Endothelial cell (in vitro differentiated cells): ENCODE measurements around the gene LY6G6F. TPM values are rescaled to one million over a fixed set of nuclear protein-coding genes. Genes with fewer than 3 reads are reported as not detected.

Experiments
- DNase-seq: peaks from one replicate; pipeline ENCODE4 v3.0.0; 2021; ENCODE audit warnings: low spot score
- H3K27ac Mint-ChIP-seq: one replicate; pipeline ENCODE4 v1.8.0; 2021; ENCODE audit warnings: mixed read lengths, inconsistent platforms; ENCODE audit not compliant: unreplicated experiment
- H3K27me3 Mint-ChIP-seq: one replicate; pipeline ENCODE4 v1.8.0; 2021; ENCODE audit warnings: mild to moderate bottlenecking, moderate library complexity, mixed read lengths, inconsistent platforms; ENCODE audit not compliant: unreplicated experiment
- H3K36me3 Mint-ChIP-seq: one replicate; pipeline ENCODE4 v1.8.0; 2021; ENCODE audit warnings: mild to moderate bottlenecking, low read depth, mixed read lengths, inconsistent platforms; ENCODE audit not compliant: unreplicated experiment
- H3K4me1 Mint-ChIP-seq: one replicate; pipeline ENCODE4 v1.8.0; 2021; ENCODE audit warnings: mild to moderate bottlenecking, mixed read lengths, inconsistent platforms; ENCODE audit not compliant: unreplicated experiment
- H3K4me3 Mint-ChIP-seq: one replicate; pipeline ENCODE4 v1.8.0; 2021; ENCODE audit warnings: mild to moderate bottlenecking, mixed read lengths, inconsistent platforms; ENCODE audit not compliant: unreplicated experiment
- H3K9me3 Mint-ChIP-seq: one replicate; pipeline ENCODE4 v1.8.0; 2021; ENCODE audit warnings: mixed read lengths, inconsistent platforms; ENCODE audit not compliant: unreplicated experiment
- CTCF ChIP-seq: fragments of 200-600 bp; sonication (generic); IDR thresholded peaks from one replicate; pipeline ENCODE4 v1.5.0; 2021; ENCODE audit warnings: antibody characterized with exemption; ENCODE audit not compliant: unreplicated experiment
- long read RNA-seq: library from polyadenylated mRNA; unstranded; transcript quantifications from one replicate; pipeline ENCODE4 v2.0.0, GENCODE V29; 2020; ENCODE audit not compliant: unreplicated experiment
- total RNA-seq: library from RNA; stranded (reverse); fragmentation: NEBNext Ultra II Directional; extraction: Animal tissue kit (Norgen Biotek cat#: 25700); gene quantifications from one replicate; pipeline ENCODE4 v1.2.1, GENCODE V29; 2021; ENCODE audit not compliant: unreplicated experiment

The LY6G6F gene, protein sequence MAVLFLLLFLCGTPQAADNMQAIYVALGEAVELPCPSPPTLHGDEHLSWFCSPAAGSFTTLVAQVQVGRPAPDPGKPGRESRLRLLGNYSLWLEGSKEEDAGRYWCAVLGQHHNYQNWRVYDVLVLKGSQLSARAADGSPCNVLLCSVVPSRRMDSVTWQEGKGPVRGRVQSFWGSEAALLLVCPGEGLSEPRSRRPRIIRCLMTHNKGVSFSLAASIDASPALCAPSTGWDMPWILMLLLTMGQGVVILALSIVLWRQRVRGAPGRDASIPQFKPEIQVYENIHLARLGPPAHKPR
- total RNA-seq = not detected
- long read RNA-seq = 0 reads

- Mint-ChIP-seq H3K4me1 (peaks cover 12% of the 10 kb centered on the region), H3K36me3 (no peaks in the 10 kb centered on the region), H3K4me3 (no peak within 1 kb of the TSS), H3K27me3 (peaks cover 6% of the 10 kb centered on the region), H3K27ac (no peak within 1 kb of the TSS), H3K9me3 (no peaks in the 10 kb centered on the region)
- no peak for DNase-seq
- no peak for TF ChIP-seq CTCF
Measured at GRCh38 chr6:31706599-31706998, at the start of gene LY6G6F. Gene LY6G6F (plus strand): TSS chr6:31706866. CDS start chr6:31706907, 41 bp downstream.

DNA sequence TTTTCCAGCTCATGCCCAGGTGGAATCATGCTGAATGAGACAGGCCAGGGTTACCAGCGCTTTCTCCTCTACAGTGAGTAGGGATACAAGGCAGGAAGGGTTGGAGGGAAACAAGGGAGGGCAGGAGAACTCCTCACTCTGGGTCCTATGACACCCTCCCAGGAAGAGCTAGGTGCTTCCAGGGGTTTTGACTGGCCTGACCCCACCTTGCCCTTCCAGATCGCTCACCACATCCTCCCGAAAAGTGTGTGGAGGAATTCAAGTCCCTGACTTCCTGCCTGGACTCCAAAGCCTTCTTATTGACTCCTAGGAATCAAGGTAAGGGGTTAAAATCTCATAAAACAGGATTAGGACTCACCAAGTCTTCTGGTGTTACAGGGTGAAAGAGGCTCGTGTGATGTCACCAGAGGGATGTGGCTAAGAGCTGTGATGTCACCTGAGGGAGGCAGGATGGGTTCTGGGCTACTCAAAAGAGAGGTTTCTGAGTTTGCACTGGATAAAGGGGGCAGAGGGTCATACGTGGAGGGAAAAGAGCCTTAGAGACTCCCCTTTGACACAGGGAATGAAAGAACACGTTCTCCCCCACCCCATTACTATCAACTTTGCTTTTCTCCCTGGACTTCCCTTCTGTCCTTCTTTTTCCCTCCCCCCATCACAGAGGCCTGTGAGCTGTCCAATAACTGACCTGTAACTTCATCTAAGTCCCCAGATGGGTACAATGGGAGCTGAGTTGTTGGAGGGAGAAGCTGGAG, 49.1 kb upstream of the LY6G6F start:
- Mint-ChIP-seq H3K27me3 (peaks cover 7% of the 10 kb centered on the region), H3K27ac (peak overlapping the region; percentile 48), H3K4me1 (peaks cover 17% of the 10 kb centered on the region), H3K9me3 (no peaks in the 10 kb centered on the region), H3K4me3 (peak overlapping the region; percentile 62), H3K36me3 (peaks cover 7% of the 10 kb centered on the region)
- TF ChIP-seq CTCF = no peak
- no peak for DNase-seq

- DNase-seq = no peak
- Mint-ChIP-seq H3K36me3 (peaks cover 4% of the 10 kb centered on the region), H3K27ac (peak overlapping the region; percentile 48), H3K27me3 (peaks cover 7% of the 10 kb centered on the region), H3K9me3 (no peaks in the 10 kb centered on the region), H3K4me3 (peak overlapping the region; percentile 62), H3K4me1 (peaks cover 16% of the 10 kb centered on the region)
- no peak for TF ChIP-seq CTCF
Measured at GRCh38 chr6:31658158-31658688, 48.4 kb upstream of the LY6G6F start.

DNA sequence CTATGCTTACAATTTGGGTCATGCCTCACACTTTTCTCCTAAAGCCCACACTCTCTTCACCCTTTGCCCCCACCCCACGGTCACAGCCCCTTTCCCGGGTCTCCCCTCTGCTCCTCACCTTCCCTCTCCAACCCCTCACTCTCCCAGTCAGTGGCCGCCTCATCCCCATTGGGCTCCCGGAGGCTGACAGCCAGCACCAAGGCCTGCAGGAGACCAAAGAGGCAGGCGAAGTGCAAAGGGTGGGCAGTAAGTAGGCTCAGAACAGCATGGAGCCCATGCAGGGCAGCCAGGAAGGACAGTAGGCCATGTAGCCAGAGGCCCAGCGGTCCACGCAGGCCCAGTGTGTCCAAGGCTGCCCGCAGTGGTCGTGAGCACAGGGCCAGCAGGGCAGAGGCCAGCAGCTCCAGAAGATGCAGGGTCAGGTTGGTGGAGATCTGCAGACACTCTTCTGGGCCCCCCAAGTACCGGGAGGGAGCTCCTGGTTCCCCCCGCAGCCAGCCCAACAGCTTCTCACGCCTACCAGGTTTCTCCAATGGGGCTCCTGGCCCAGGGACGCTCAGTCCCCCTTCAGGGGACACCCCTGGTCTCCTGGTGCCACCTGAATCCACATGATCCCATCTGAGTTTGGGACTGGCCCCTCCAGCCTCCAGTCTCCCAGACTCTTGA, 47.5 kb upstream of the LY6G6F start:
- H3K4me1 Mint-ChIP-seq = peaks cover 25% of the 10 kb centered on the region
- H3K27ac Mint-ChIP-seq = no peak overlapping the region

More for the DNA sequence above, 47.5 kb upstream of the LY6G6F start:
- H3K9me3 Mint-ChIP-seq = no peaks in the 10 kb centered on the region
- H3K36me3 Mint-ChIP-seq = peaks cover 4% of the 10 kb centered on the region
- H3K4me3 Mint-ChIP-seq = peak overlapping the region; percentile 77
- H3K27me3 Mint-ChIP-seq = peaks cover 10% of the 10 kb centered on the region
- TF ChIP-seq CTCF = no peak
- DNase-seq = no peak
